ENCODE results near the gene CTNNBIP1.
"Not testable (repeated sequence)": the region's sequence is repeated elsewhere in the genome, so short reads cannot be mapped to it uniquely, and the experiment has no call there.

Gene CTNNBIP1

GRCh38 chr1:9910076-9910422, at the start of gene CTNNBIP1:
CTNNBIP1 (minus strand) TSS chr1:9910269; CDS start chr1:9872064, 38,205 bp downstream.
- H3K9me3 ChIP-seq (ENCODE audit: control insufficient read depth, low read length): no peaks in the 10 kb centered on the region
- no peaks in the 10 kb centered on the region for H3K27me3 ChIP-seq (ENCODE audit: control insufficient read depth, insufficient read depth, low read length)
- H3K4me1 ChIP-seq (ENCODE audit: control insufficient read depth, insufficient read depth, low read length): peaks cover 24% of the 10 kb centered on the region
- peak within 1 kb of the TSS; percentile 66 for H3K4me3 ChIP-seq (ENCODE audit: low read length)
- peak within 1 kb of the TSS; percentile 81 for H3K9ac ChIP-seq (ENCODE audit: low read length)
- H3K36me3 ChIP-seq (ENCODE audit: control insufficient read depth, insufficient read depth, low read length): no peaks in the 10 kb centered on the region

- H3K36me3 ChIP-seq (ENCODE audit: control insufficient read depth, insufficient read depth, low read length): no peaks in the 10 kb centered on the region
- H3K9ac ChIP-seq (ENCODE audit: low read length): no peak overlapping the region
- no peaks in the 10 kb centered on the region for H3K4me1 ChIP-seq (ENCODE audit: control insufficient read depth, insufficient read depth, low read length)
- no peaks in the 10 kb centered on the region for H3K9me3 ChIP-seq (ENCODE audit: control insufficient read depth, low read length)
- no peaks in the 10 kb centered on the region for H3K27me3 ChIP-seq (ENCODE audit: control insufficient read depth, insufficient read depth, low read length)
- no peak overlapping the region for H3K4me3 ChIP-seq (ENCODE audit: low read length)
Observed at GRCh38 chr1:9957726-9958125, 47.7 kb upstream of the CTNNBIP1 start.

- no peaks in the 10 kb centered on the region for H3K4me1 ChIP-seq (ENCODE audit: control insufficient read depth, insufficient read depth, low read length)
- H3K9ac ChIP-seq (ENCODE audit: low read length): no peak overlapping the region
- no peaks in the 10 kb centered on the region for H3K27me3 ChIP-seq (ENCODE audit: control insufficient read depth, insufficient read depth, low read length)
- no peaks in the 10 kb centered on the region for H3K36me3 ChIP-seq (ENCODE audit: control insufficient read depth, insufficient read depth, low read length)
- no peak overlapping the region for H3K4me3 ChIP-seq (ENCODE audit: low read length)
- no peaks in the 10 kb centered on the region for H3K9me3 ChIP-seq (ENCODE audit: control insufficient read depth, low read length)
Observed at GRCh38 chr1:9946315-9946714, 36.2 kb upstream of the CTNNBIP1 start.

GRCh38 chr1:9942939-9943788, 33.1 kb upstream of the CTNNBIP1 start, which contains the start of the genes LZIC and NMNAT1:
LZIC (minus strand) TSS chr1:9943391; CDS start chr1:9936619, 6,772 bp downstream.
NMNAT1 (plus strand) TSS chr1:9943475; CDS start chr1:9972074, 28,599 bp downstream.
- Histone ChIP-seq H3K9ac (ENCODE audit: low read length) (peak within 1 kb of the TSS; percentile 97), H3K9me3 (ENCODE audit: control insufficient read depth, low read length) (no peaks in the 10 kb centered on the region), H3K36me3 (ENCODE audit: control insufficient read depth, insufficient read depth, low read length) (no peaks in the 10 kb centered on the region), H3K4me3 (ENCODE audit: low read length) (peak within 1 kb of the TSS; percentile 99), H3K4me1 (ENCODE audit: control insufficient read depth, insufficient read depth, low read length) (no peaks in the 10 kb centered on the region), H3K27me3 (ENCODE audit: control insufficient read depth, insufficient read depth, low read length) (no peaks in the 10 kb centered on the region)

- no peaks in the 10 kb centered on the region for H3K27me3 ChIP-seq (ENCODE audit: control insufficient read depth, insufficient read depth, low read length)
- peak overlapping the region; percentile 99 for H3K4me3 ChIP-seq (ENCODE audit: low read length)
- no peaks in the 10 kb centered on the region for H3K9me3 ChIP-seq (ENCODE audit: control insufficient read depth, low read length)
- H3K4me1 ChIP-seq (ENCODE audit: control insufficient read depth, insufficient read depth, low read length): no peaks in the 10 kb centered on the region
- no peaks in the 10 kb centered on the region for H3K36me3 ChIP-seq (ENCODE audit: control insufficient read depth, insufficient read depth, low read length)
- H3K9ac ChIP-seq (ENCODE audit: low read length): peak overlapping the region; percentile 97
Observed at GRCh38 chr1:9942399-9942938, 32.4 kb upstream of the CTNNBIP1 start.

- Histone ChIP-seq H3K27me3 (ENCODE audit: control insufficient read depth, insufficient read depth, low read length) (no peaks in the 10 kb centered on the region), H3K36me3 (ENCODE audit: control insufficient read depth, insufficient read depth, low read length) (no peaks in the 10 kb centered on the region), H3K9me3 (ENCODE audit: control insufficient read depth, low read length) (no peaks in the 10 kb centered on the region), H3K4me3 (ENCODE audit: low read length) (no peak overlapping the region), H3K9ac (ENCODE audit: low read length) (no peak overlapping the region), H3K4me1 (ENCODE audit: control insufficient read depth, insufficient read depth, low read length) (no peaks in the 10 kb centered on the region)
Observed at GRCh38 chr1:9929431-9930385, 19.6 kb upstream of the CTNNBIP1 start.

GRCh38 chr1:9927259-9927658, 17.2 kb upstream of the CTNNBIP1 start:
- H3K4me3 ChIP-seq (ENCODE audit: low read length): no peak overlapping the region
- H3K4me1 ChIP-seq (ENCODE audit: control insufficient read depth, insufficient read depth, low read length): no peaks in the 10 kb centered on the region
- no peaks in the 10 kb centered on the region for H3K36me3 ChIP-seq (ENCODE audit: control insufficient read depth, insufficient read depth, low read length)
- H3K9me3 ChIP-seq (ENCODE audit: control insufficient read depth, low read length): no peaks in the 10 kb centered on the region
- H3K9ac ChIP-seq (ENCODE audit: low read length): no peak overlapping the region
- H3K27me3 ChIP-seq (ENCODE audit: control insufficient read depth, insufficient read depth, low read length): no peaks in the 10 kb centered on the region

- Histone ChIP-seq H3K9ac (ENCODE audit: low read length) (no peak overlapping the region), H3K36me3 (ENCODE audit: control insufficient read depth, insufficient read depth, low read length) (no peaks in the 10 kb centered on the region), H3K9me3 (ENCODE audit: control insufficient read depth, low read length) (no peaks in the 10 kb centered on the region), H3K4me1 (ENCODE audit: control insufficient read depth, insufficient read depth, low read length) (no peaks in the 10 kb centered on the region), H3K4me3 (ENCODE audit: low read length) (no peak overlapping the region), H3K27me3 (ENCODE audit: control insufficient read depth, insufficient read depth, low read length) (no peaks in the 10 kb centered on the region)
Observed at GRCh38 chr1:9922342-9922741, 12.3 kb upstream of the CTNNBIP1 start.

GRCh38 chr1:9920606-9921005, 10.5 kb upstream of the CTNNBIP1 start:
- H3K4me3 ChIP-seq (ENCODE audit: low read length): no peak overlapping the region
- no peaks in the 10 kb centered on the region for H3K36me3 ChIP-seq (ENCODE audit: control insufficient read depth, insufficient read depth, low read length)
- H3K27me3 ChIP-seq (ENCODE audit: control insufficient read depth, insufficient read depth, low read length): no peaks in the 10 kb centered on the region
- no peaks in the 10 kb centered on the region for H3K4me1 ChIP-seq (ENCODE audit: control insufficient read depth, insufficient read depth, low read length)
- no peak overlapping the region for H3K9ac ChIP-seq (ENCODE audit: low read length)
- no peaks in the 10 kb centered on the region for H3K9me3 ChIP-seq (ENCODE audit: control insufficient read depth, low read length)

- Histone ChIP-seq H3K9ac (ENCODE audit: low read length) (no peak overlapping the region), H3K9me3 (ENCODE audit: control insufficient read depth, low read length) (no peaks in the 10 kb centered on the region), H3K27me3 (ENCODE audit: control insufficient read depth, insufficient read depth, low read length) (no peaks in the 10 kb centered on the region), H3K36me3 (ENCODE audit: control insufficient read depth, insufficient read depth, low read length) (no peaks in the 10 kb centered on the region), H3K4me3 (ENCODE audit: low read length) (no peak overlapping the region), H3K4me1 (ENCODE audit: control insufficient read depth, insufficient read depth, low read length) (no peaks in the 10 kb centered on the region)
Observed at GRCh38 chr1:9917901-9918300, 7.8 kb upstream of the CTNNBIP1 start.

- H3K4me1 ChIP-seq (ENCODE audit: control insufficient read depth, insufficient read depth, low read length); H3K27me3 ChIP-seq (ENCODE audit: control insufficient read depth, insufficient read depth, low read length); H3K9me3 ChIP-seq (ENCODE audit: control insufficient read depth, low read length); H3K4me3 ChIP-seq (ENCODE audit: low read length); H3K36me3 ChIP-seq (ENCODE audit: control insufficient read depth, insufficient read depth, low read length); H3K9ac ChIP-seq (ENCODE audit: low read length): not testable (repeated sequence)
Observed at GRCh38 chr1:9917495-9917894, 7.4 kb upstream of the CTNNBIP1 start.

- Histone ChIP-seq H3K9me3 (ENCODE audit: control insufficient read depth, low read length) (no peaks in the 10 kb centered on the region), H3K9ac (ENCODE audit: low read length) (no peak overlapping the region), H3K27me3 (ENCODE audit: control insufficient read depth, insufficient read depth, low read length) (no peaks in the 10 kb centered on the region), H3K4me3 (ENCODE audit: low read length) (no peak overlapping the region), H3K4me1 (ENCODE audit: control insufficient read depth, insufficient read depth, low read length) (peaks cover 4% of the 10 kb centered on the region), H3K36me3 (ENCODE audit: control insufficient read depth, insufficient read depth, low read length) (no peaks in the 10 kb centered on the region)
Observed at GRCh38 chr1:9916452-9916851, 6.4 kb upstream of the CTNNBIP1 start.

Measured in mucosa of stomach (tissue), 1 donor.